IPS DF 19.7 (cell line): ENCODE data around the gene KIF24.
A peak's percentile ranks its signal among the peaks of the same experiment; 100 is the strongest.
"Not testable (repeated sequence)": the region's sequence is repeated elsewhere in the genome, so short reads cannot be mapped to it uniquely, and the experiment has no call there.

Source experiments
- DNase-seq: peaks from one replicate; pipeline ENCODE4 v3.0.0-alpha.2; 2013; ENCODE audit warnings: low read depth, low spot score

KIF24 gene, protein sequence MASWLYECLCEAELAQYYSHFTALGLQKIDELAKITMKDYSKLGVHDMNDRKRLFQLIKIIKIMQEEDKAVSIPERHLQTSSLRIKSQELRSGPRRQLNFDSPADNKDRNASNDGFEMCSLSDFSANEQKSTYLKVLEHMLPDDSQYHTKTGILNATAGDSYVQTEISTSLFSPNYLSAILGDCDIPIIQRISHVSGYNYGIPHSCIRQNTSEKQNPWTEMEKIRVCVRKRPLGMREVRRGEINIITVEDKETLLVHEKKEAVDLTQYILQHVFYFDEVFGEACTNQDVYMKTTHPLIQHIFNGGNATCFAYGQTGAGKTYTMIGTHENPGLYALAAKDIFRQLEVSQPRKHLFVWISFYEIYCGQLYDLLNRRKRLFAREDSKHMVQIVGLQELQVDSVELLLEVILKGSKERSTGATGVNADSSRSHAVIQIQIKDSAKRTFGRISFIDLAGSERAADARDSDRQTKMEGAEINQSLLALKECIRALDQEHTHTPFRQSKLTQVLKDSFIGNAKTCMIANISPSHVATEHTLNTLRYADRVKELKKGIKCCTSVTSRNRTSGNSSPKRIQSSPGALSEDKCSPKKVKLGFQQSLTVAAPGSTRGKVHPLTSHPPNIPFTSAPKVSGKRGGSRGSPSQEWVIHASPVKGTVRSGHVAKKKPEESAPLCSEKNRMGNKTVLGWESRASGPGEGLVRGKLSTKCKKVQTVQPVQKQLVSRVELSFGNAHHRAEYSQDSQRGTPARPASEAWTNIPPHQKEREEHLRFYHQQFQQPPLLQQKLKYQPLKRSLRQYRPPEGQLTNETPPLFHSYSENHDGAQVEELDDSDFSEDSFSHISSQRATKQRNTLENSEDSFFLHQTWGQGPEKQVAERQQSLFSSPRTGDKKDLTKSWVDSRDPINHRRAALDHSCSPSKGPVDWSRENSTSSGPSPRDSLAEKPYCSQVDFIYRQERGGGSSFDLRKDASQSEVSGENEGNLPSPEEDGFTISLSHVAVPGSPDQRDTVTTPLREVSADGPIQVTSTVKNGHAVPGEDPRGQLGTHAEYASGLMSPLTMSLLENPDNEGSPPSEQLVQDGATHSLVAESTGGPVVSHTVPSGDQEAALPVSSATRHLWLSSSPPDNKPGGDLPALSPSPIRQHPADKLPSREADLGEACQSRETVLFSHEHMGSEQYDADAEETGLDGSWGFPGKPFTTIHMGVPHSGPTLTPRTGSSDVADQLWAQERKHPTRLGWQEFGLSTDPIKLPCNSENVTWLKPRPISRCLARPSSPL (N-terminal part only)

DNA sequence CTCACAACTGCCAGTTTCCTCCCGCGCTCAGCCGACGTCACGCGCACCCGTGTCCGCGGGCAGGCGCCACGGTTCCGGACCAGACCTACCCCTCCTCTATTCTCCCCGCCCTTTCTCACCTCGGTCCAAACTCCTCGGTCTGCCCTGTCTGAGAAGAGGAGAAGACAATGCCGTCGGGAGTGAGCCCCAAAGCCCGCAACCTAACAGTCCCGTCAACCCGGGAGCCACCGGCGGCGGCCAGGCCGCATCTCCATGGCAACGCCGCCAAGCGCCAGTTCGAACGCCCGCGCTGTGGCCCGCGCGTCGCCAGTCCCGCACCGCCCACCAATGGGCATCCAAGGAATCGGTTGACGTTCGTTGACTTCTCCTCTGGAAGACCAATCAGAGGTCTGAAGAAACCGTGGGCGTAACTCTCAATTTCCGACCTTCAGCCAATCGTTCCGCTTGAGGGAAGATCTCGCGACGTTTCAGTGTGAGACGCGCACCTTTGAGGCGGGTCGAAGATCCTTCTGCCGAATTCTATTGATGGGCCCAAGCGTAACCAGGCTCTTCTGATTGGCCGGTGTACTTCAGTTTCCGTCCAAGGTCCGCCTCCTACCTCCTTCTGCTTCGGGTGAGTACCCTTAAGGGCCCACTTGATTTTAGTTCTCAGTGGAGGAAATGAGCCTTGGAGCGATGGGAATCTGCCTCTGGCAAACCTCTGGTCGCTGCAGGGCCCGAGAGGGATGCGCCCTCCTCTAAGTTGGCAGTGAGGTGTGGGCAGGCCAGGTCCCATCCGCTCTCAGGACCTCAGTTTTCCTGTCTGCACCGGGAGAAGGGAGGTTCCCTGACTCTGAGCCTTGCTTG, at the start of gene KIF24, which contains the start of gene NUDT2:
Gene KIF24, minus strand, starts transcription at position 282 of the 846 bp plus-strand sequence. CDS start 17,922 bp downstream, outside the sequence.
Gene NUDT2, plus strand, starts transcription at position 583 of the 846 bp plus-strand sequence. CDS start 9,471 bp downstream, outside the sequence.
- peak; percentile 100 for DNase-seq

DNA sequence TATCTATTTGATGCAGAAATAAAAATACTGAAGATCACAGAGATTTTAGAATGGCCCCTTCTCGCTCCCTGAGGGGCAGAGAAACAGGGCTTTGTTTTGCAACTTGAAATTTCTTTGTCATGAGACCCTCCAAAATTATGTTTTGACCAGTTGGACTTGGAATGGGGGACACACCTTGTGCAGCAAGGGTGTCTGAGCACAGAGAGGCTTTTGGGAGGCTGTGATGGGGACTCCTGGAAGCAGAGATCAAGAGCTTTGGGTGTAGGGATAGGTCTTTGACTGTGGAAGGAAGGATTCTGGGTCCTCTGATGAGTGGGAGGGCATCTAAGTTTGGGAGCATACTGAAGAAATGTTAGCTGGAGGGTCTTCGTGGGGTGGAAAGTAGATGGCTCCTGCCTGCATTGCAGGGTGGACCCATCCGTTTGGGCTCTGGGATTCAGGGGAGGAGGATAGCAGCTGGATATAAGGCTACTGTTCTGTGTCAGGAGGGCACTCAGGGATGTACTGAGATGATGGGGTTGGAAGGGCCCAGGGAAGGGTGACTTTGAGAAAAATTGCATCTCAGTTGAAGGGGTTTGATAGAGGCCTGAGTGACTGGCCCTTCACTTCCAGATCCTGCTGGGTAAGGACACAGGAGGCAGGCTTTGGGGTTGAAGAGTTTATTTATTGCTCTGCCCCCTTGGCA, 49.5 kb upstream of the KIF24 start:
- no peak for DNase-seq

- DNase-seq = no peak
Observed at GRCh38 chr9:34377404-34377746, 48.3 kb upstream of the KIF24 start.

DNA sequence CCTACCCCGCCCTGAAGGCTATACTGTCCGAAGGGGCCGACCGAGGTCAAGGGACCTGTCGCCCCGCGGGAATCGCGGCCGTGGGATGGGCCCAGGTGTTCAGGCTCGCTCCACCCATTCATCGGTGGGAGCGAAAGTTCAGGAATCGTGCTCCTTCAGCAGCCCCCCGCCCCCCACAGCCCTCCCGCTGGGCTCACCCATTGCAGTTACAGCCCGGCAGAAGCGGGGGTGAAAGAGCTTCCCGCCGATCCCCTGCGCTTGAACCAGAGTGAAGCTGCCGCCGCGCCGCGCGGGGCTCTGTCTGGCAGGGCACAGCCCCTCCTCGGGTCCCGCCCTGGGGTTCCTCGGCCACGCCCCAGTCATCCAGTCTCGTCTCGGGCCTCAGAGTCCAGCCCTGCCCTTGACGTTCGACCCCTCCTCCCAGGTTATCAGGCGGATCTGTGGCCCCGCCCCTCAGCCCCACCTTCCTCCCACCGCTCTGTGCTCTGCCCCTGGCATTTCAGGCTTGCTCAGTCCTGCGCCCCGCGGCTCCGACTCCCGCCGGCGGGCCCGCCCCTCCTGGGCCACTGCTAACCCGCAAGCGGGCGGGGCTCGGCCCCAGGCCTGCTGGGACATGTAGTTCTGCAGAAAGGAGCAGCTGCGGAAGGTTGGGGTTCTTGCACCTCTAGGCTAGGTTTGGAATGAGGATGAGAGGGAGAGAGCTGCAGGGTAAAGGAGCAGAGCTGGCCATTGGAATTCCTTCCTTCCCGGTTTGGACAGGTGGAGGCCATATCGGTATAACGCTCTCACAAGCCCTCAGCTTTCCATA, 47.7 kb upstream of the KIF24 start, which contains the start of gene MYORG:
Gene MYORG, minus strand, starts transcription at position 303 of the 808 bp plus-strand sequence. CDS start 3,955 bp downstream, outside the sequence.
- peak; percentile 91 for DNase-seq

DNA sequence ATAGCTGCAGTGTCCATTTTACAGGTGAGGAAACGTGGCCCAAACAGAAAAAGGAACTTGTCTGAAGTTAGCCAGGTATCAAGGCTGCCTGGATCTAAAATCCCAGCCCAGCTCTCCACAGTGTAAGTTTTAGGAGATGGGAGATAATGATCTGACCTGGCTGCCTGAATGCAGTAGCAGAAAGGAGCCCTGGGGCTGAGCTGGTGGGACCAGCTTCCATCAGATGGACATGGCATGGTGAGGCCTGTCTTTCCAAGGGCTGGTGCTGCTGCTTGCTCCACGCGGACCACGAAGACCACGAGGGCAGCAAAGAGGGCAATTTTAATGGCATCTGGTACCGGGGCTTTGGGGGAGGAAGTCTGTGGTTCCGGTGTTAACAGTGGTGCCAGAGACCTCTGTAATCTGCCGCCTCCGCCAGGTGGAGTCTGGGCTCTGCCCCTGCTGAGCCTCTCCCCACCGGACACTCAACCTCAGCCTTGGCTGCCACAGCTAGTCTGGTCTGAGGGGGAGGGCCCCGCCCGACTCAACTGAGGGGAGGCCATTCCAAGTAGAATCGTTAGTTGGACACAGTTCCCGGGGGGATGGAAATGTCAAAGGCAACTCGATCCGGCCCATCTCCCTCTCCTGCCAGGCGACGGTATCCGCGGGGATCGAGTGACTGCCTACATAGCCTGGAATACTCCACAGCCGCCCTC, 47.0 kb upstream of the KIF24 start:
- no peak for DNase-seq

GRCh38 chr9:34374905-34375552, 46.0 kb upstream of the KIF24 start:
- no peak for DNase-seq

DNA sequence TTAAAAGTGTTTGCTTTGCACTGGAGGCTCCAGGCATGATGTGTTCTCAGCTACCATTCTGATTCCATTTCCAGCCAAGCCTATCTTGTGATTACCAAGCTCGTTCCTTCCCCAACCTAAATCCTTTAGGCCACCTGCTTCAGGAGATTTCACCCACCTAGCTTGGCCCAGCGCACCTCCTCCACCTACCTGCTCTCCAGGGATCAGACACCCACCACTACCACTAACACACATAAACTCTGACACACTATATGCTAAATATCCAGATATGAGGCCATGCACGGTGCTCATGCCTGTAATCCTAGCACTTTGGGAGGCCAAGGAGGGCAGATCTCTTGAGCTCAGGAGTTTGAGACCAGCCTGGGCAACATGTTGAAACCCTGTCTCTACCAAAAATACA, 45.3 kb upstream of the KIF24 start:
- DNase-seq = no peak

- no peak for DNase-seq
Observed at GRCh38 chr9:34373749-34374148, 44.7 kb upstream of the KIF24 start.

DNA sequence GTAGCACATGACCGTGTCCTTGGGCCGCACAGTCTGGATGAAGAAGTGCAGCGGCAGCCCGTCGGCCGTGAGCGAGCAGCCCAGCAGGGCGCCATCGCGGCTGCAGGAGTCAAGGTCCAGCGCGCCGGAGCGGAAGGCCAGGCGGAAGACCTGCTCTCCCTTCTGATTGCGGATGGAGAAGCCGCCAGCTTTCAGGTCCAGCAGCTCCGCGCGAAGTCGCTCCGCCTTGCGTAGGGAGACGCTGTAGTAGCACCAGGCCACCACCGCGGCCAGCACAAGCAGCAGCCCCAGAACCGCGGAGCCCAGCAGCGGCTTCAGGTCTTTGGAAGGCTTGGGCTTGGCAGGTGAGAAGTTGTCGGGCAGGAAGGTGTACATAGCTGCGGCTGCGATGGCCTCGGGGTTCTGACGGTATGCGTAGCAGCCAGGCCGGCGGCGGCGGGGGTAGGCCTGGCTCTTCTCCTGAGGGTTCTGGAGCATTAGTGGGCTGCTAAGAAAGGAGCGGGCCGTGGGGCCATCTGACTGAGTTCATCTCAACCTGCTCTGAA, 43.5 kb upstream of the KIF24 start:
- DNase-seq = no peak

- DNase-seq = no peak
Observed at GRCh38 chr9:34371886-34372466, 42.9 kb upstream of the KIF24 start.

- no peak for DNase-seq
Observed at GRCh38 chr9:34370970-34371880, 42.2 kb upstream of the KIF24 start.

DNA sequence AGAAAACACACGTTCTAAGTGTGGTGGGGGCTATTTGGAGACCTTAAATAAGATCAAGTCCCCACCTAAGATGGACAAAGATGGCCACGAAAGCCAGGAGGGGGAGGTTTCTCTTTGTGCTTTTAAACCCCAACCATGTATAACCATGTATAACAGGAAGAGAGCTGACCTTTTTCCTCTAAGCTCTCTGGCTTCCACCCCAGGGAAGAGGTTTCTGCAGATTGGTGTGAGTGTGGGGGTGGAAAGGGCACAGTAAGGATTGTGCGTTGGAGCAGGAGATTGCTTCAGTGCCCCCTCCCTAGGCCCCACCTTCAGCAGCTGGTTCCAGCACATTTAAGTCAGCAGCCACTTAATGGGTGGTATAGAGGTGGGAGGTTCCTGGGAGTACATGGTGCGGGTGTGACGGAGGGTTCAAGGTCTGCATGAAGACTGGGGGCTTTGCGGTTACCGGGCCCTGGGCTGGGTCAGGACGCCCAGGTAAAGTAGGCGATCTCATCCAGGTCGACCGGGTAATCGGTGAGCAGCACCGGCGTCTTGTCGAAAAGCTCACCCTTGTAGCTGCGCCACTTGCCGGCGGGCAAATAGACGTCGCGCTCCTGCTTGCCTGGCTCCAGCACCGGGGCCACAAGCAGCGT, 41.4 kb upstream of the KIF24 start:
- DNase-seq = no peak

GRCh38 chr9:34369636-34370035, 40.6 kb upstream of the KIF24 start:
- no peak for DNase-seq

GRCh38 chr9:34368796-34369195, 39.7 kb upstream of the KIF24 start:
- not testable (repeated sequence) for DNase-seq

GRCh38 chr9:34367751-34368410, 38.8 kb upstream of the KIF24 start:
- not testable (repeated sequence) for DNase-seq
